NCI-H1417 (cell line): ENCODE data around the gene DLG1.

ENCODE experiments used
- DNase-seq, 3 experiments: peaks; one replicate each; lab custom pipeline; 2025; lab: John Stamatoyannopoulos, UW

The DLG1 gene

GRCh38 chr3:197030379-197031314, 267.8 kb downstream of the DLG1 start:
- DNase-seq = no peak

GRCh38 chr3:197029511-197030167, 268.8 kb downstream of the DLG1 start, which contains the start of gene MELTF:
Gene MELTF (minus strand): TSS chr3:197029817. CDS start chr3:197029702, 115 bp downstream.
- peak; percentile 58 to 81 (median 78) for DNase-seq

- peak in 2 of 3 experiments; percentile 55 to 71 for DNase-seq
These were observed 269.5 kb downstream of the DLG1 start for GRCh38 chr3:197028728-197029510.

DNA sequence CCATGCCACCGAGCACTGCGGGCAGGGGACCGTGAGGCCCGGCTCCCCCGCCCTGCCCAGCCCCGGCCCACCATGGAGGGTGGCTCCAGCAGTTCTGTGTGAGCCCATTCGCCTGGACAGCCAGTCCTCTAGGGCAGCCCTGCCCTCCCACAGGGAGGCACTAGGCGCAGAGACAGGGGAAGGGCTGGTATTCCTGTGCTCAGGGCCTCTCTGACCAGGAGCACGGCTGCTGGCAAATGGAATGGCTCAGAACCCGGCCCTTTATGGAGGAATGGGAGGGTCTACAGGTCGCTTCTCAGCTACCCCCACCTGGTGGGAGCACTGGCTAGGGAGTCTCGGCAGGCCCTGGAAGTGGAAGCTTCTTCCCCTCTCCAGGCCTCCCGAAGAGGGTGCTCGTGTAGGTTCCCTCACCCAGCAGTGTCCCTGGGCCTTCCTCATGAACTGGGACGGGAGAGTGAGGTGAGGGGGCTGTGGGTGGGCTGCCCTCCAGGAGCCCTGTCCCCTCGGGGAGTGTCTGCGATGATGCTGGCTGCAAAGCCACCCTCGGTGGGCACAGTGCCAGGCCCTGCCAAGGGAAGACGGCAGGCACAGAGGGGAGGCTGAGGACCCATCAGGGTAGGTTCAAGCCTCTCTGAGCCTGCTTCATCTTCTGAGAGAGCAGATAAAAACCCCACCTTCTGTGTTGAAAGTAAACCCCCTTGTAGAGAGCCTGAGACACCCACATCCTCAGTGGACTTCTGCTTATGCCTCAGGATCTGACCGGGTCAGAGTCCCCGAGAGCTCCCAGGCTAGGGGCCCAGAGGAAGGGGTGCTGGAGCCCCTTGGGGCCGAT, 270.3 kb downstream of the DLG1 start:
- DNase-seq = no peak

DNA sequence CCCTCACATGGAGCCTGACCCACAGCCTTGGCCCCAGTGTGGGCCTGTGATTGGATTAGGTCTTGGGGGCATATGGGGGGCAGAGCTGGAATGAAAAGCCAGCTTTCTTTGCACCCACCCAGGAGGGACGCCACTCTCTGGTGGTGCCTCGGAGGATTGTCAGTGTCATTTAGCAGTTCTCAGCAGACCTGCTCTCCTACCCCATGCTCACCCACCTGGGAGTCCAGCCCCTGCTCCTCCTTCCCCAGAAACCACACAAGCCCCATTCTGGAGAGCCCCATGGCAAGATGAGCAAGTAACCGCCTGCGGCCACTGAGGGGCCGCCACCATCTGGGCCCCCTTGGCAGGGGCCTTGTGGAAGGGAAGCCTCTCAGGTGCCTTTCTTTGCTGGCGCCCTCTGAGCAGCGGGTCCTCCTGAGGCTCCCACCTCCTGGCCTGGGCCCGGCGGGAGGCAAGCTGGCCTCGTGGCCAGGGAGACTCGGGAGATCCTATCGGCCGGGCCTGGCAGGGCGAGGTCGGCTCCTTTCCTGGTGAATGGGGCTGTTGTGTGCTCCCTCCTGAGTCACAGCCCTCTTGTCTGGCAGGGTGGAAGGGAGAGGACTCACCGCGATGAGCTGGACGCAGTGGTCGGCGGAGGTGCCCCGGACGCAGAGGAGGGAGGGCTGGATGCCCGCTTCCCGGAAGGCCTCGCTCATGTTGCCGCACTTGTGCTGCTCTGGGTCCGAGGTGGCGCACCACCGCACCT, 271.1 kb downstream of the DLG1 start:
- DNase-seq = no peak

GRCh38 chr3:197026481-197026866, 271.9 kb downstream of the DLG1 start:
- no peak for DNase-seq

GRCh38 chr3:197025736-197026480, 272.5 kb downstream of the DLG1 start:
- DNase-seq = peak in 1 of 3 experiments; percentile 25

DNA sequence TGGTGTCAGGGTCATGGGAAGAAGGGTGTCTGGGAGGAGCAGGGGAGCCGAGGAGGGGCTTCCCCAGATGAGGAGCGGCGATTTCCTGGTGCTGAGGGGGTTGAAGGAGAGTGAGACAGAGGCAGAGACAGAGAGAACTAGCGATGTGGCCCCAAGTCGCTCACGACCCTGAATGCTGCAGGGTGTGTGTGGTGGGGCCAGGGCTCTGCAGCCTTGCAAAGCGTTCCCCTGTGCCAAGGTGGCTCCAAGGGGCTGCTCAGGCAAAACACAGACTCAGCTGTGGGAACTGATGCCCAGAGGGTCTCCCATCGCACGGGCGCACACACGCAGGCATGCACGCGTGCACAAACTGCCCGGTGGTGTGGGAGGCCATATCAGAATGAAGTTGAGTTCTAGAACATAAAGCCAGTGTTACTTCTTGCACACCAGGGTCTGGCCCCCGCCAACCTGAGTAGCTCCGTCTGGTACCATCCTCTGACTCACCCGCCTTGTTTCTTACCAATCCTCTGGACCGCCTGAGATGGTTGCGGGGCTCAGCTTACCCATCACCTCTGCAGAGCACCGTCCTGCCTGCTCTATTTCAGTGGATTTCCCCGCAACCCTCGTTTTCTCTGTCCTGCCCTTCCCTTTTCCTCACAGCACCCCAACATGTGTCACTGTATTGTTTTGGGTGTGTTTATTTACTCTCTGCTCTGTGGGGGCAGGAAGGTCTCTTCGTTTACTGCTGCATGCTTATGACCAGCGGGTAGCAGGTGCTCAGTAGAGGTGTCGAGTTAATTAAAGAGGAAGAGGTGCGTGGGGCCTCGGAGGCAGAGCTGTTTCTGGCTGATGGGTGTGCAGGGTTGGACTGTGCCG, 273.3 kb downstream of the DLG1 start:
- DNase-seq = peak in 1 of 3 experiments; percentile 52

GRCh38 chr3:197023998-197024651, 274.3 kb downstream of the DLG1 start:
- peak; percentile 74 to 85 (median 82) for DNase-seq

GRCh38 chr3:197023241-197023997, 275.0 kb downstream of the DLG1 start:
- peak; percentile 82 to 85 (median 85) for DNase-seq

DNA sequence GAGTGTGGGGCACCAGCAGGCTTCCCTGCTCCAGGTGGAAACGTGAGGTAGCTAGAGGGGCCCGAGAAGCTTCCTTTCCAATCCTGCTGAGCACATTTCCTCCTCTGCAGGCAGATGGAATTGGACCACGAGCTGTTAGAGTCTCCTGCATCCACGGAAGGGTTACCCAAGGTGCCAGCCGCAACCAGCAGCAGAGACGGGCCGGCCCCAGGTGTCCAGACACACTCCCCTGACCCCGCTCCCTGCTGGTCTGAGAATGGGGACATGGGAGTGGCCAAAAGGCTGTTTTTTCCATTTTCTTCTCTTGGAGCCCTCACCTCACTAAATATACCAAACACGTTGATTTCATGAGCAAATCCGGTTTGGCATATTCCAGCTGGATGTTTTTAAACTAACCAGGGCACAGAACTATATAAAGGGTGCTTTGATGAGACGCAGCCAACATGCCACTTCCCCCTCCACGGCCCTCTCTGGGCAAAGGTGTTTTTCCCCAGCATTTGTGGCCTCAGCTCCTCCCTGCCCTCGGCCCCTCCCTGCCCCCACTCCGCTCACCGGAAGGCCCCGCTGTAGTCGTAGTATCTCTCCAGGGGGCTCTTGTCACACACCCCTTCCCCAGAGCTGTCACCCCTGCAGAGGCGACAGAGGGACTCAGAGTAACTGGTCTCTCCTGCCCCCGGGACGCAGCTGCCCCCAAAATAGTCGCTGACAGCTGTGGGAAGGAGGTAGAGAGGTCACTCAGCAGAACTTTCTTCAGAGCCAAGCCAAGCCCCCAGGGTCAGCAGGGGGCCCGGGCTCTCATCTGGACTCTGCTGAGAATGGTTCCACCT, 275.8 kb downstream of the DLG1 start:
- peak in 2 of 3 experiments; percentile 53 to 66 for DNase-seq

GRCh38 chr3:197021729-197022404, 276.5 kb downstream of the DLG1 start:
- no peak for DNase-seq

DNA sequence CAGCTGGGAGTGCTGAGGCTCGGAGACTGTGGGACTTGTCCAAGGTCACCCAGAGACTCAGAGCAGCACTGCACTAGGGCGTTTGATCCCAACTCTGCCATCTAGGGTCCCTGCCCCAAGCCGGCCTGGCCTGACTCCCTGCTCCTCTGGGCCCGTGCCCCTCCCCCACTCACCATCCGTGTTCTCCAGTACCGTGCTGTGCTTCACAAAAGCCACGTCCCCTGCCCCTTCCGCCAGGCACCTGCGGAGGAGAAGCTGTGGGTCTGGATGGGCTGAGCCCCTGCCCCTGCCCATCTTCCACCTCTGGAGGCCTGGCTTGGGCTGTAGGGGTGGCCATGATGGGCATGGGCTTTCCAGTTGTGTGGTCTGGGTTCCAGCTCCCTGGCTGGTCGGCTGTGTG, 277.2 kb downstream of the DLG1 start:
- DNase-seq = no peak

GRCh38 chr3:197019535-197019934, 278.9 kb downstream of the DLG1 start:
- no peak for DNase-seq

DNA sequence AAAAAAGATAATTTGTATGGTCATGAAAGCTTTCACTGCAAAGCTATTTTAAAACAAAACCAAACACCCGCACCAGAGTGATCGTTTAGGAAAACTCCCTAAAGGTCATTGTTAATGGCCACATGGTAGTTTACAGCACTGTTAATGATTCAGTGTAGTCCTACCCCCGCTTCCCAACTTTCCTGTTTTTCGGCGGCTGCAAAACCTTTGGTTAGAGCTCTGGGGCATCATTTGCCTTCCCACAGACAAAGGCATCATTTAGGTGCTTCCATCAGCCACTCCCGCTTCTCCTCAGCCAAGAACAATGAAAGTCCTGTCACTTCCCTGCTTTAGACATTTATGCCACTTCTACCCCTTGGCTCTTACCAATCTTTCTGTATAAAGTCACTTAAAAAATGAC, 279.4 kb downstream of the DLG1 start:
- no peak for DNase-seq

DNA sequence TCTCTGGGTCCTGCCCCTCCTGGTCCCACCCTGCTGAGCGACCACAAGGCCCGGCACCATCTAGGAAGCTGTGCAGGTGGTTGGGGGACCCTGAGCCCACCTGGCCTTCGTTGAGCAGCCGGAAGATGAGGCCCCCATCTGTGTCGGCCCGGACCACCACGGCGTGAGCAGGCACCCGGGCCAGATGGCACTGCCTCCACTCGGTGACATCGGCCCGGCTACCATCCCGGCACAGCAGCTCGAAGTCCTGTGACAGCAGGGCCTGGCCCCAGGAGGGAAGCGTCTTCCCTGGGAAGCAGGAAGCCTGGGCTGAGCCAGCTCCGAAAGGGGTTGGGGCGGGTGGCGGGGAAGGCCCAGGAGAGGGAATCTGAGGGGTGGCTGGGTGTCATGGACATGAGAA, 281.4 kb downstream of the DLG1 start:
- no peak for DNase-seq
